ENCODE results near the gene SLC22A8.

- TF ChIP-seq CTCF (conservative IDR thresholded peaks at IDR 0.05; ENCODE audit: low read depth, low read length) (peak; percentile 100), EZH2 (IDR thresholded peaks at IDR 0.05; ENCODE audit: borderline replicate concordance, low read depth, low read length, poor library complexity, severe bottlenecking) (no peak)
Measured at GRCh38 chr11:63023841-63024648, 8.4 kb upstream of the SLC22A8 start.

Data from A673 (cell line).